Activated CD4-positive, alpha-beta T cell treated with anti-CD3 and anti-CD28 coated beads, Interleukin-2, Interleukin-6, amounts not matched to agents 100 ng/mL and 50 ng/mL, durations not matched to agents 16 hours and 8 hours (primary cell): ENCODE data around the gene COL4A2.
A peak's percentile ranks its signal among the peaks of the same experiment; 100 is the strongest.
"Not testable (repeated sequence)": the region's sequence is repeated elsewhere in the genome, so short reads cannot be mapped to it uniquely, and the experiment has no call there.

Source experiments
- DNase-seq: peaks from one replicate; pipeline ENCODE4 v3.0.0-alpha.2; 2020

COL4A2 gene

GRCh38 chr13:110308656-110309359, 1.7 kb downstream of the COL4A2 start:
- DNase-seq = no peak

DNA sequence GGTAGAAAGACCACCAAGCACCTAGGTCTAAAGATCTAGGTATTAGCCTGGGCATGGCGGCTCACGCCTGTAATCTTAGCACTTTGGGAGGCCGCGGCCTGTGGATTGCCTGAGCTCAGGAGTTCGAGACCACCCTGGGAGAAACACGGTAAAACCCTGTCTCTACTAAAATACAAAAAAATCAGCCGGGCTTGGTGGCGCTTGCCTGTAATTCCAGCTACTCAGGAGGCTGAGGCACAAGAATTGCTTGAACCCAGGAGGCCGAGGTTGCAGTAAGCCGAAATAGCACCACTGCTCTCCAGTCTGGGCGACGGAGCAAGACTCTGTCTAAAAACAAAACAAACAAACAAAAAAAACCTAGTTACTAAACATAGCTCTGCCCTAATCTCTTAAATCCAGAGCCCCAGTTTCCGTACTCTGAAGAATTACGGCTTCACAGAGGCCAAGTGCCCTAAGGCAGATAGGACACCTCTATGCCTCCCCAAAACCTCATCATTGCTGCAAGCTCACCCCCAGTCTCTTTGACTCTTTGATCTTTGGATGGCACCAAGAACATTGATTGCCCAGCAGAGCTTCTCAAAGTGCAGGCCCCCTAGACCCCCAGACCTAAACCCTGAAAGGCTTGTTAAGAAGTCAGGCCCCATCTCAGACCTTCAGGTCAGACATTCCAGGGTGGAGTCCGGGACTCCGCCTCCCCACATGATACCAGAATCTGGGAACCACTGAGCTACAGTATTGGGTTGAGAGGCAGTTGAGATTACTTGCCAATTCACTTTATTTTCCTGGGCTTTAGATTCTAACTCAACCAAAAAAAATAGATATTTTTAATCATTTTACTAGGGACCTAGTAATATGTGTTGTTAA, 2.8 kb downstream of the COL4A2 start:
- no peak for DNase-seq

- no peak for DNase-seq
Observed at GRCh38 chr13:110310541-110311442, 3.7 kb downstream of the COL4A2 start.

DNA sequence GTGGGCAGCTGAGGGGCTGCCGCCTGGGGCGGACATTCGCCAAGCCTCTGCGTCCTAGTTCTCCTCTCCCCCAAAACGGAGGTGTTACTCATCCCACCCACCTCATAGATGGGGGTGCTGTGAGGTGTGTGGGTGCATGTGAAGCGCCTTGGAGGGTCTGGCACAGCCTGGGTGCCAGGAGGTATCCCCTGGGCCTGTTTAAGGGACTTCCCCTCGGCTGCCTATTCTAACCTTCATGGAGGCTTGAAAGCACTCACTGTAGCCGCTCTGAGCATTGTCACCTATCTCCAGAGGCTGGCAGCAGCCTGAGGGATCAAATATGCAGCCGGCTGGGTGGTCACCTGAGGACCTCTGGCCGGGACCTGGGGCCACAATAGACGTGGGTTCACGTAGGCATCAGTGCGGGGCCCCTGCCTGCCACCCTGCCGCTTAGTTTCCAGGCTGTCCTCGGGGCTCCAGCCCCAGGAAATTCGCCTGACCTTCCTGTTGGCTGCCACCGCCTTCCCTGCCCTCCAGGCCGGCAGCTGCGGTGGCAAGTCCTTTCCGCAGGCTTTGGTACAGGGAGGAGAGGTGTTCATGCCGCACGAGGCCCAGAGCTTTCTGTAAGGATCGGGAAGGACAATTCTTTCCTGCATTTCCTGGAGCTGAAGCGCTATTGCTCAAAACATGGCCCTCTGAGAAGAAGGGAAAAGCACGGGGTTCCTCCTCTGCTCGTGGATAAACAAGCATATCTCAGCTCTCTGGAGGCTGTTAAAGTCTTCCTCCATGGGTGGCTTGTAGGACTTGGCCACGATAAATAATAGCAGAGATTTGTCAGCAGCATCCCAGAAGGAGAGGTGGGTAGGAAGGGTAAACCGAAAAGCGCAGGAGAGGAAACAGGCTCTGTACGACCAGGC, 4.6 kb downstream of the COL4A2 start:
- DNase-seq = no peak

DNA sequence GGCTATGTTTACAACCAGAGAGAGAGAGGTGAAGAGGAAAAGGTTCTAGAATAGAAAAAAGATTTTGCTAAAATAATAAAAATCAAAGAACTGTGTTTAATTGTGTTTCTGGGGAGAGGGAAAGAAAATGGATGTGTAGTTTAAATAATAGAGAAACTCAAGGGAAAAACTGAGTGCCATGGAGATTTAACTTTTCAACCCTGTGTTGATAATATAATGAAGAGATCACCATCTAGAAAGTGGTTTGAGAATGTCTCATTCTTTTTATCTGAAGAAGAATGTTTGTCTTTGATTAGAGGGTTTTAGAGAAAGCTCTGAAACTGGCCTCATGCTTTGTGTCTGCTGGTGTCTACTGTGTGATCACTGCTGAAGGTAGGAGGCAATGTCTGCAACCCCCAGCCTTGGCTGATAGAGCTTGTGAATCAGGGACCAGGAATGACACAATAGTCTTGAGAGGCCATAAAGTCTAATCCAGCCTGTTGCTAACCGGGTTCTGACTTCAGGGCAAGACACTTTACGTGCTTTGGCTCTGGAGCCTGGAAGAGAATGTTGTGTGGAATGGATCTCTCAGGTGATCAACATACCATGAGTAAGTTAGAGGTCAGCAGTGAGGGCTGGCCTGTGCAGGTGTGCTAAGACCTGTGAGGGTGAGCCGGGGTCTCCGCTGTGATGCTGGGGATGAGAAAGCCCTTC, 5.4 kb downstream of the COL4A2 start:
- no peak for DNase-seq

GRCh38 chr13:110313261-110313660, 6.2 kb downstream of the COL4A2 start:
- DNase-seq = not testable (repeated sequence)

GRCh38 chr13:110313733-110314132, 6.6 kb downstream of the COL4A2 start:
- not testable (repeated sequence) for DNase-seq

GRCh38 chr13:110314516-110315245, 7.6 kb downstream of the COL4A2 start:
- DNase-seq = no peak

- DNase-seq = no peak
Observed at GRCh38 chr13:110316196-110316595, 9.1 kb downstream of the COL4A2 start.

GRCh38 chr13:110317093-110317492, 10.0 kb downstream of the COL4A2 start:
- no peak for DNase-seq

- no peak for DNase-seq
Observed at GRCh38 chr13:110317496-110318195, 10.6 kb downstream of the COL4A2 start.

GRCh38 chr13:110318920-110319319, 11.8 kb downstream of the COL4A2 start:
- no peak for DNase-seq

GRCh38 chr13:110319397-110319773, 12.3 kb downstream of the COL4A2 start:
- no peak for DNase-seq

DNA sequence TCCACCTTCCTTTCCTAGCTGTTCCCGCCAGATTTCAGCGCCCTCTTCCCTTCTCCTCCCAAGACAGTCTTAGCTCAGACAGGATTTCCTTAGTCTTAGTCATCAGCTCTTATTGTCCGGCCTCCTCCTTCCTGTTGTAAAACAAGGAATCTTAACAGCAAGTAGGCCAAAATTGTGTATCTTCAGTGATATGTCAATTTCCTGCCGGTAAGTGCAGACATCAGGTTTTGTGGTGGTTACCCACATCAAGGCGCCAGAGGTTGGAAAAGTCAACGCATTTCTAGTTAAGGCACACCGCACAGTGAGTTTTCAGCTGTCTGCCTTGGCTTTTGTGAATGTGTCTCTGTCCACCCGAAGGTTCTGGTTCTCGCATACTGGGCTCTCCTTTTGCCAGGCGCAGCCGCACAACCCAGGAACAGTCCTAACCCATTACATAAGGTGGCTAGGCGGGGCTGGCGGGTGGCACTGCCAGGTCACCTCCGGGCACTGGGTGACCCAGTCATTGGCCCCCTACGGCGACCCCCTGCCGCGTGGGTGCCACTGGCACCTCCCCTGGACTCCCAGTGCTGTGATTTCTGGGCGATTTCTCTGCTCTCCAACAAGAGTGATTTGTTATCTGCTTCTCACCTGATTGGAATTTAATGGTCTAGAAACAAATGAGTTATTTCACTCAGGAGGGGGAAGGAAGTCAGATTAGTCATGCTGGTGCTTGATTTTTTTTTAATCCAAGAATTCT, 12.9 kb downstream of the COL4A2 start:
- DNase-seq = peak; percentile 21

- DNase-seq = no peak
Observed at GRCh38 chr13:110320645-110321044, 13.6 kb downstream of the COL4A2 start.

GRCh38 chr13:110321573-110321972, 14.5 kb downstream of the COL4A2 start:
- DNase-seq = not testable (repeated sequence)

- no peak for DNase-seq
Observed at GRCh38 chr13:110322126-110322827, 15.2 kb downstream of the COL4A2 start.

GRCh38 chr13:110322828-110323171, 15.7 kb downstream of the COL4A2 start:
- DNase-seq = no peak
